Measurements from ENCODE around the gene TSHZ1.

The TSHZ1 gene

DNA sequence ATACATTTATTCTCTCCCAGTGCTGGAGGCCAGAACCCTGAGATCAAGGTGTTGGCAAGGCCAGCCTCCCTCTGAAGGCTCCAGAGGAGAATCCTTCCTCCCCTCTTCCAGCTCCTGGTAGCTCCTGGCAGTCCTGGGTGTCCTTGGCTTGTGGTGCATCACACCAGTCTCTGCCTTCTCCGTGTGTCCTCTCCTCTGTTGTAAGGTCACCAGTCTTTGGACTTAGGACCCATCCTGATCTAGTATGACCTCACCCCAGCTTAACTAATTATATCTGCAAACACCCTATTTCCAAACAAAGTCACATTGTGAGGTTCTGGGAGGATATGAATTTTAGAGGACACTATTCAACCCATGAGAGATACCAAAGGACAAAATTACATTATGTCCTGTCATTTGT lies 31.1 kb downstream of the TSHZ1 start:
- H3K36me3 ChIP-seq (replicated peaks), result no peaks in the 10 kb centered on the region
- no peak for DNase-seq
- no peak overlapping the region for H3K4me3 ChIP-seq (ENCODE audit: low read depth, low read length)
- TF ChIP-seq, protein P1, sequence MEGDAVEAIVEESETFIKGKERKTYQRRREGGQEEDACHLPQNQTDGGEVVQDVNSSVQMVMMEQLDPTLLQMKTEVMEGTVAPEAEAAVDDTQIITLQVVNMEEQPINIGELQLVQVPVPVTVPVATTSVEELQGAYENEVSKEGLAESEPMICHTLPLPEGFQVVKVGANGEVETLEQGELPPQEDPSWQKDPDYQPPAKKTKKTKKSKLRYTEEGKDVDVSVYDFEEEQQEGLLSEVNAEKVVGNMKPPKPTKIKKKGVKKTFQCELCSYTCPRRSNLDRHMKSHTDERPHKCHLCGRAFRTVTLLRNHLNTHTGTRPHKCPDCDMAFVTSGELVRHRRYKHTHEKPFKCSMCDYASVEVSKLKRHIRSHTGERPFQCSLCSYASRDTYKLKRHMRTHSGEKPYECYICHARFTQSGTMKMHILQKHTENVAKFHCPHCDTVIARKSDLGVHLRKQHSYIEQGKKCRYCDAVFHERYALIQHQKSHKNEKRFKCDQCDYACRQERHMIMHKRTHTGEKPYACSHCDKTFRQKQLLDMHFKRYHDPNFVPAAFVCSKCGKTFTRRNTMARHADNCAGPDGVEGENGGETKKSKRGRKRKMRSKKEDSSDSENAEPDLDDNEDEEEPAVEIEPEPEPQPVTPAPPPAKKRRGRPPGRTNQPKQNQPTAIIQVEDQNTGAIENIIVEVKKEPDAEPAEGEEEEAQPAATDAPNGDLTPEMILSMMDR (IDR thresholded peaks at IDR 0.05; ENCODE audit: low read depth, low read length, missing control alignments), result no peak
- no peaks in the 10 kb centered on the region for H3K27me3 ChIP-seq (replicated peaks)
- no peak overlapping the region for H3K27ac ChIP-seq
- in situ Hi-C loops (cut with HindIII; ENCODE audit: low pct_ligation_motif_present, low sequenced_read_pairs), result no loop called here

DNA sequence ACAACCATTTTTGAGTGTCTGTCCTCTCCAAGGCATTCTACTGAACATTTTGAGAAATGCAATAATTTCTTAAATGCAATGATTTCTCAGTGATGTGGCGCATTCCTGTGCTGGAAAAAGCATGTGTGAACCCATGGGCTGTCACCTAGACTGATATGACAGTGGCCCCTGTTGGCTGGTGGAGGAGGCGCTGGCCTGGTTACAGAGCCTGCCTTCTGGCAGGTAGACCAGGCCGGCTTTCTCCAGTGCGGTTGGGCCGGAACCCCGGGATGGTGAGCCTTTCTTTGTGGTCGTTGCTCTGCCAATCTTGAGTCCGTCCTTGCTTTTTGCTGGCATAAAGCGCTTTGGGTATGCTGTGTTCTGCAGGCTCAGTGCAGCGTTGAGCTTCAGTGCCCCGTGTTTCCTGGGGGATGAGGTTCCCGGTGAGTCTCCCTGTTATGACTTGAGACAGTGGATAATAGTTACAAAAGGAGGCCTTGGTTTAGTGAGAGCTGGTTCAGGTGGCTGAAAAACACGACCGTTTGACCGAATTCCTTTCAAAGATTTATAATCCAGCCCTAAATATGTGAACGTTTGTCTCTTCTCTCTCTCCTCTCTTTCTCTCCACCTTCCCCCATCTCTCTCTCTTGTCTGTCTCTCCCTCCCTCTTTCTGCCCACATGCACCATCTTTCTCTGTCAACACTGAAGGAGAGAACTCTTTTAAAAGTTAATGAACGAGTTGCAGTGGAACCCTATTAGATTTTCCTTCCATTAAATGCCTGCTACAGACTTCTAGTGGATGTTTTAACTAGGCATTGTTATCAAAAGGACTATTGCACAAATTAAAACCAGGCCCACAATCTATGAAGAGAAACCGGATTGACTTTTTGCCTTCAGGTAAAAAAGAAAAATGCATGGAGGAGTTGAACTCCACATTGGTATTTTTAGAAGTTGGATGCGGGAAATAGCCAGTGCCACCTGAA lies 34.0 kb downstream of the TSHZ1 start:
- Histone ChIP-seq H3K27me3 (replicated peaks) (no peaks in the 10 kb centered on the region), H3K4me3 (ENCODE audit: low read depth, low read length) (no peak overlapping the region), H3K27ac (no peak overlapping the region), H3K36me3 (replicated peaks) (no peaks in the 10 kb centered on the region)
- DNase-seq, result no peak
- TF ChIP-seq, protein P1 (IDR thresholded peaks at IDR 0.05; ENCODE audit: low read depth, low read length, missing control alignments), result peak; percentile 45
- in situ Hi-C loops (cut with HindIII; ENCODE audit: low pct_ligation_motif_present, low sequenced_read_pairs), result no loop called here

GRCh38 chr18:75246721-75247610 lies 36.4 kb downstream of the TSHZ1 start:
- H3K4me3 ChIP-seq (ENCODE audit: low read depth, low read length), result peak overlapping the region; percentile 24
- TF ChIP-seq, protein P1 (IDR thresholded peaks at IDR 0.05; ENCODE audit: low read depth, low read length, missing control alignments), result peak; percentile 1
- in situ Hi-C loops (cut with HindIII; ENCODE audit: low pct_ligation_motif_present, low sequenced_read_pairs), result no loop called here
- peak overlapping the region; percentile 36 for H3K27ac ChIP-seq
- H3K27me3 ChIP-seq (replicated peaks), result no peaks in the 10 kb centered on the region
- DNase-seq, result no peak
- H3K36me3 ChIP-seq (replicated peaks), result no peaks in the 10 kb centered on the region

DNA sequence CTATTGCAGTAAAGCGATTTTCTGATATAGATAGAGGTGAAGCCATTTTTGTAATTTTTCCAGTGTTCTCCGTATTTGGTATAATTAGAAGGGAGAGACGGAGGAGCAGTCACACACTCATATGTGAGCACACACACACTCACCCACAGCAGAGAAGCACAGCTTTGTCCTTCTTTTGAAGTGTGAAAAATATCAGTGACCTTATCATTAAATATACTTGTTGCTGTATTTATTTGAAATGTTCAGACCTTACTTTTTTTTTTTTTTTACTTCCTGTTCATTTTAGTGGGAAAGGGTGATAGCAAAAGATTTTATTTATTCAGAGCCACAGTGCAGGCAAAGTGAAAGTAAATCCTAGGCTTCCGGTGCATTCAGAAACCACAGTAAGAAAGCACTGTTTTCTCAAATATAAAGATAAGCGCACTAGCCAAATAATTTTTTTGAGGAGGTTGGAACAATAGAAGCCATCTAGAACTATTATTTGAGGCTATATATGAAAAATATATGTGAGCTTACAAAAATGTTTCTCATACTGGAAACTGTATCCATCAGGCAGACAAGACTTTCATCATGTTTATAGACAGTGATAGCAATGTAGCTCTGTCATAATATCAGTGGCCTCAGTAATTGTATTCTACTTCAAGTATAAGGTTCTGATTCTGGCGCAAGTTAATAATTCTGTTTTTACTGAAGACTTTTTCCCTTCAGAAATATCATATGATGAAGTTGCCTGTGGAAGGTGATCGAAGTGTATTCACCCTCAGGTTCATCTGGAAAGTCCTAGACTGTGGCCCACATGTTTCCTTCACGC lies 37.2 kb downstream of the TSHZ1 start:
- TF ChIP-seq, protein P1 (IDR thresholded peaks at IDR 0.05; ENCODE audit: low read depth, low read length, missing control alignments), result no peak
- peak; percentile 63 for DNase-seq

DNA sequence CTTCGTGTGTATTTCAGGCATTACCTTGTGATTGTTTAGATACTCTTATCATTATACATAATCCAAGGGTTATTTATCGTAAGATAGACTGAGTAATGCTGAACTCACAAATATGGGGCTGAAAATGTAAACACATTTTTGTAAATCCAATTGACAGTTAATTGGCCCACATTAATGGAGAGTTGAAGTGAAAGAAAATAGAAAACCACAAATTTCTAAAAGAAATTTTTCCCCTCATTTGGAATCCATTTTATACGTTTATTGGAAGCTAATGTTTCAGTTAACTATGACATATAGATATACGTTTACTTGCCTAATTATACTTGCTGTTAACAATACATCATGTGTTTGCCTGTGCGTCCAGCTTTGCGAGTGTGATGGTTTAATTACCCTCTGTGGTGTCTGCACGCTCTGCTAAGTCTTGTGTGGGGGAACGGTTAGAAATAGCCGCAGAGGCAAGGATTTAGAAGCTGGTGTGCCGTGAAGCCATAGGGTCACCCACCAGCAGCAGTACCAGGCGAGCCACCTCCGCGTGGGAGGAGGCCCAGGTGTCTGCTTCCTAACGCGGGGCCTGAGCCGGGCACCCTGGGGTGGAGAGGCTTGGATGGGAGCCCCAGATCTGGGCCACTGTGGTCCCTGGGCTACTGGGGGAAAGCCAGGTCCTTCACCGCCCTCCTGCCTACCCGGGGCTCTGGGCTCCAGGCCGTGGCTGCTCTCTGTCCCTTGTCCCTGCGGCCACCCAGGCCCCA lies 38.0 kb downstream of the TSHZ1 start:
- in situ Hi-C loops (cut with HindIII; ENCODE audit: low pct_ligation_motif_present, low sequenced_read_pairs), result no loop called here
- TF ChIP-seq, protein P1 (IDR thresholded peaks at IDR 0.05; ENCODE audit: low read depth, low read length, missing control alignments), result no peak
- DNase-seq, result no peak
- Histone ChIP-seq H3K36me3 (replicated peaks) (no peaks in the 10 kb centered on the region), H3K27ac (no peak overlapping the region), H3K4me3 (ENCODE audit: low read depth, low read length) (no peak overlapping the region), H3K27me3 (replicated peaks) (no peaks in the 10 kb centered on the region)

More for the DNA sequence above, 37.2 kb downstream of the TSHZ1 start:
- Histone ChIP-seq H3K27ac (peak overlapping the region; percentile 36), H3K36me3 (replicated peaks) (no peaks in the 10 kb centered on the region), H3K27me3 (replicated peaks) (no peaks in the 10 kb centered on the region), H3K4me3 (ENCODE audit: low read depth, low read length) (peak overlapping the region; percentile 24)
- in situ Hi-C loops (cut with HindIII; ENCODE audit: low pct_ligation_motif_present, low sequenced_read_pairs), result no loop called here
